Ishikawa (cell line): ENCODE measurements around the gene ZSCAN20.

Source experiments
- CEBPB ChIP-seq: IDR thresholded peaks from 2 replicates; pipeline ENCODE4 v1.6.1; 2012
- CREB1 ChIP-seq: IDR thresholded peaks from 2 replicates; pipeline ENCODE4 v1.6.1; 2012; ENCODE audit warnings: low read depth
- EP300 ChIP-seq: IDR thresholded peaks from 2 replicates; pipeline ENCODE4 v1.6.1; 2012; ENCODE audit warnings: borderline replicate concordance
- FOXM1 ChIP-seq: IDR thresholded peaks from 2 replicates; pipeline ENCODE4 v1.6.1; 2012; ENCODE audit warnings: low read depth, borderline replicate concordance
- MAX ChIP-seq: IDR thresholded peaks from 2 replicates; pipeline ENCODE4 v1.6.1; 2012
- NFIC ChIP-seq: IDR thresholded peaks from 2 replicates; pipeline ENCODE4 v1.6.1; 2012
- RAD21 ChIP-seq: IDR thresholded peaks from 2 replicates; pipeline ENCODE4 v1.6.1; 2012; ENCODE audit warnings: low read depth
- REST ChIP-seq: IDR thresholded peaks from 2 replicates; pipeline ENCODE4 v1.6.1; 2012; ENCODE audit warnings: low read depth, mild to moderate bottlenecking
- TAF1 ChIP-seq: IDR thresholded peaks from 2 replicates; pipeline ENCODE4 v1.6.1; 2012; ENCODE audit warnings: low read depth, mild to moderate bottlenecking
- TCF12 ChIP-seq: IDR thresholded peaks from 2 replicates; pipeline ENCODE4 v1.6.1; 2012; ENCODE audit warnings: low read depth
- TEAD4 ChIP-seq: IDR thresholded peaks from 2 replicates; pipeline ENCODE4 v1.6.1; 2012
- YY1 ChIP-seq: IDR thresholded peaks from 2 replicates; pipeline ENCODE4 v1.6.1; 2012; ENCODE audit warnings: low read depth
- ZBTB7A ChIP-seq: IDR thresholded peaks from 2 replicates; pipeline ENCODE4 v1.6.1; 2012; ENCODE audit warnings: low read depth

GRCh38 chr1:33529957-33530356 lies 57.5 kb downstream of the ZSCAN20 start:
- TF ChIP-seq TAF1, result no peak
- TF ChIP-seq FOXM1, result no peak
- TF ChIP-seq EP300, result no peak
- TF ChIP-seq NFIC, result no peak
- TF ChIP-seq TEAD4, result no peak
- TF ChIP-seq RAD21, result no peak
- no peak for TF ChIP-seq CEBPB
- no peak for TF ChIP-seq YY1
- TF ChIP-seq REST, result no peak
- no peak for TF ChIP-seq ZBTB7A
- TF ChIP-seq CREB1, result no peak
- no peak for TF ChIP-seq MAX
- no peak for TF ChIP-seq TCF12
